K562 (cell line): Measurements from ENCODE around the gene RIOK3. TPM values are rescaled to one million over a fixed set of nuclear protein-coding genes. Genes with fewer than 3 reads are reported as not detected.

Source experiments
- ARID2 ChIP-seq: fragments of 450-650 bp; IDR thresholded peaks from 2 replicates; pipeline ENCODE4 v1.6.1; 2017; ENCODE audit warnings: antibody characterized with exemption, mild to moderate bottlenecking
- BCOR ChIP-seq: fragments of 450-650 bp; IDR thresholded peaks from 2 replicates; pipeline ENCODE4 v1.6.1; 2016
- HDAC8 ChIP-seq: fragments of 450-650 bp; IDR thresholded peaks from 2 replicates; pipeline ENCODE4 v1.6.1; 2016; ENCODE audit warnings: mild to moderate bottlenecking, missing genetic modification characterization, moderate library complexity, missing compliant biosample characterization
- KAT2B ChIP-seq: IDR thresholded peaks from one replicate; pipeline ENCODE4 v1.6.1; 2012; ENCODE audit warnings: low read depth, mild to moderate bottlenecking, control low read depth, inconsistent platforms, low read length, moderate library complexity
- MCM2 ChIP-seq: fragments of 450-650 bp; IDR thresholded peaks from 2 replicates; pipeline ENCODE4 v1.6.1; 2017; ENCODE audit warnings: low read depth, mild to moderate bottlenecking
- NFATC3 ChIP-seq: fragments of 450-650 bp; IDR thresholded peaks from 2 replicates; pipeline ENCODE4 v1.6.1; 2017; ENCODE audit warnings: mild to moderate bottlenecking
- NFE2 ChIP-seq: IDR thresholded peaks from 2 replicates; pipeline ENCODE4 v1.6.1; 2014; ENCODE audit warnings: antibody characterized with exemption, low read depth
- POLR2AphosphoS5 ChIP-seq: IDR thresholded peaks from 2 replicates; pipeline ENCODE4 v1.6.1; 2011; ENCODE audit warnings: mild to moderate bottlenecking, low read depth, low read length, moderate library complexity; ENCODE audit not compliant: control insufficient read depth, insufficient read depth
- PTTG1 ChIP-seq: fragments of 450-650 bp; IDR thresholded peaks from 2 replicates; pipeline ENCODE4 v1.6.1; 2016; ENCODE audit warnings: low read depth, mild to moderate bottlenecking, missing genetic modification characterization, missing compliant biosample characterization
- RBM15 ChIP-seq: fragments of 200-400 bp; formaldehyde crosslinking; IDR thresholded peaks from 2 replicates; pipeline ENCODE4 v1.6.1; 2018; ENCODE audit warnings: mild to moderate bottlenecking, low read length, moderate library complexity; ENCODE audit not compliant: insufficient read depth
- RREB1 ChIP-seq: fragments of 250-450 bp; sonication (Bioruptor Pico); IDR thresholded peaks from 2 replicates; pipeline ENCODE4 v1.4.0; 2020
- RUNX1 ChIP-seq: sonication (generic); IDR thresholded peaks from 2 replicates; pipeline ENCODE4 v1.6.1; 2016; ENCODE audit warnings: antibody characterized with exemption, low read depth
- SMAD2 ChIP-seq: fragments of 150-350 bp; IDR thresholded peaks from 2 replicates; pipeline ENCODE4 v1.6.1; 2014; ENCODE audit warnings: low read depth, mild to moderate bottlenecking, low read length
- SP1 ChIP-seq: sonication (generic); formaldehyde crosslinking; IDR thresholded peaks from 2 replicates; pipeline ENCODE4 v1.8.1; 2022; ENCODE audit warnings: mild to moderate bottlenecking, missing genetic modification reagents
- TAF9B ChIP-seq: fragments of 450-650 bp; IDR thresholded peaks from 2 replicates; pipeline ENCODE4 v1.6.1; 2018; ENCODE audit warnings: mild to moderate bottlenecking; ENCODE audit not compliant: partially characterized antibody
- TFAM ChIP-seq: fragments of 250-450 bp; sonication (Bioruptor Pico); conservative IDR thresholded peaks from 2 replicates; pipeline ENCODE4 v1.5.0; 2021; ENCODE audit warnings: mild to moderate bottlenecking, moderate library complexity
- ZC3H4 ChIP-seq: sonication (generic); formaldehyde crosslinking; IDR thresholded peaks from 2 replicates; pipeline ENCODE4 v1.9.0; 2021; ENCODE audit warnings: missing genetic modification reagents, borderline replicate concordance
- ZFP1 ChIP-seq: fragments of 450-650 bp; formaldehyde crosslinking; IDR thresholded peaks from 2 replicates; pipeline ENCODE4 v1.4.0; 2020; ENCODE audit warnings: mild to moderate bottlenecking, mixed read lengths
- ZNF561 ChIP-seq: fragments of 450-650 bp; formaldehyde crosslinking; conservative IDR thresholded peaks from 2 replicates; pipeline ENCODE4 v1.4.0; 2020; ENCODE audit warnings: mild to moderate bottlenecking, moderate library complexity
- ZNF609 ChIP-seq: sonication (generic); formaldehyde crosslinking; IDR thresholded peaks from 2 replicates; pipeline ENCODE4 v1.8.1; 2023; ENCODE audit warnings: missing genetic modification reagents, mild to moderate bottlenecking, borderline replicate concordance
- polyA plus RNA-seq, 8 experiments: library from polyadenylated mRNA; depleted of rRNA in 4 of 8; stranded (reverse) in 5 of 8; unstranded in 3 of 8; fragments of >200 nt; fragmentation: Nextera tagmentation in 2 of 8; fragmentation: Illumina TruSeq in 1 of 8; extraction: Ambion mirVana in 2 of 8; extraction: Trizol in 1 of 8; gene quantifications; 2 replicates each; pipeline versions ENCODE4 v1.2.1 to v1.2.3, GENCODE V29; 2011 to 2014; ENCODE audit warnings: inconsistent platforms in 1 of 8, missing spikeins in 1 of 8
- total RNA-seq, 7 experiments: library from RNA; depleted of rRNA in 6 of 7; stranded (reverse); fragments of >200 nt in 6 of 7; fragmentation: Illumina TruSeq in 2 of 7; extraction: Trizol in 2 of 7; gene quantifications; 2 replicates each; pipeline versions ENCODE4 v1.2.1 to v1.2.3, GENCODE V29; 2011 to 2021; ENCODE audit warnings: low replicate concordance in 1 of 7

RIOK3 gene
- total and polyA plus RNA-seq, 9 of the 15 experiments (the other 6 are each of a cell fraction or from before 2014, with no cell fraction given), result 21.4 to 89.5 (median 62.9) TPM

GRCh38 chr18:23422751-23423418, 30.2 kb upstream of the RIOK3 start (continued):
- TF ChIP-seq RREB1 (CRISPR knock-in tag), result no peak
- peak; percentile 95 for TF ChIP-seq TAF9B
- TF ChIP-seq POLR2AphosphoS5, result peak; percentile 42; the same call in 1 of the 2 replicates
- no peak for TF ChIP-seq ARID2
- TF ChIP-seq ZC3H4, result no peak
- no peak for TF ChIP-seq MCM2
- no peak for TF ChIP-seq ZFP1 (CRISPR knock-in tag)
- TF ChIP-seq KAT2B, result no peak
- no peak for TF ChIP-seq ZNF561 (CRISPR knock-in tag)
- TF ChIP-seq PTTG1, result no peak
- peak; percentile 66 for TF ChIP-seq SP1 (CRISPR knock-in tag)
- no peak for TF ChIP-seq RUNX1
- peak; percentile 84 for TF ChIP-seq NFE2
- TF ChIP-seq HDAC8 (tag), result no peak
- no peak for TF ChIP-seq SMAD2
- no peak for TF ChIP-seq RBM15
- no peak for TF ChIP-seq TFAM (CRISPR knock-in tag)
- no peak for TF ChIP-seq BCOR
- no peak for TF ChIP-seq ZNF609 (CRISPR knock-in tag)
- TF ChIP-seq NFATC3, result no peak
